Measurements from ENCODE around the gene COL5A1.

GRCh38 chr9:134593286-134594077, 48.1 kb upstream of the COL5A1 start:
- no peak for TF ChIP-seq EZH2 (IDR thresholded peaks at IDR 0.05; ENCODE audit: low read length, missing control alignments)
- TF ChIP-seq CTCF (conservative IDR thresholded peaks at IDR 0.05 in 1 of 2, IDR thresholded peaks at IDR 0.05 in 1 of 2; ENCODE audit: low read depth in 1 of 2, low read length in 2 of 2), result no peak

Measured in fibroblast of lung (primary cell).